ENCODE results near the gene DAB1. TPM values are rescaled to one million over a fixed set of nuclear protein-coding genes. Genes with fewer than 3 reads are reported as not detected.

The DAB1 gene
- total RNA-seq, 2 experiments from 2014 or later: 0.52 to 0.61 TPM

GRCh38 chr1:57046462-57046861 lies 377.4 kb downstream of the DAB1 start:
- Mint-ChIP-seq H3K36me3 (ENCODE audit: low read depth) (no peaks in the 10 kb centered on the region), H3K27me3 (peaks cover 11% of the 10 kb centered on the region)
- H3K9me3 ChIP-seq (ENCODE audit: control insufficient read depth in 1 of 2, insufficient read depth in 1 of 2, low read length in 2 of 2): no peaks in the 10 kb centered on the region

GRCh38 chr1:57041901-57042300 lies 382.0 kb downstream of the DAB1 start:
- H3K4me3 Mint-ChIP-seq: no peak overlapping the region
- no peak overlapping the region for H3K27ac Mint-ChIP-seq
- no peak for TF ChIP-seq CTCF (IDR thresholded peaks at IDR 0.05)
- peaks cover 9% of the 10 kb centered on the region for H3K27me3 Mint-ChIP-seq
- CTCF ChIA-PET: no interaction called here
- intact Hi-C loops (cut with DNase I, micrococcal nuclease): no loop called here
- ATAC-seq (ENCODE audit: poor library complexity): no peak
- Histone ChIP-seq H3K4me3 (ENCODE audit: low read length) (no peak overlapping the region), H3K36me3 (ENCODE audit: insufficient read depth, low read length) (no peaks in the 10 kb centered on the region), H3K27ac (ENCODE audit: low read depth in 1 of 2, low read length in 2 of 2) (no peak overlapping the region), H3K27me3 (ENCODE audit: control insufficient read depth in 1 of 2, insufficient read depth in 2 of 2, low read length in 2 of 2) (no peaks in the 10 kb centered on the region), H3K9me3 (ENCODE audit: control insufficient read depth in 1 of 2, insufficient read depth in 1 of 2, low read length in 2 of 2) (no peaks in the 10 kb centered on the region), H3K4me1 (ENCODE audit: insufficient read depth, low read length) (no peaks in the 10 kb centered on the region)
- H3K9me3 Mint-ChIP-seq: no peaks in the 10 kb centered on the region
- H3K4me1 Mint-ChIP-seq (ENCODE audit: low read depth): no peaks in the 10 kb centered on the region
- H3K36me3 Mint-ChIP-seq (ENCODE audit: low read depth): no peaks in the 10 kb centered on the region
- POLR2A ChIA-PET: no interaction called here
- DNase-seq: no peak

More at GRCh38 chr1:57046462-57046861, 377.4 kb downstream of the DAB1 start:
- no peak for ATAC-seq (ENCODE audit: poor library complexity)
- TF ChIP-seq CTCF (IDR thresholded peaks at IDR 0.05): no peak
- Histone ChIP-seq H3K36me3 (ENCODE audit: insufficient read depth, low read length) (no peaks in the 10 kb centered on the region), H3K27me3 (ENCODE audit: control insufficient read depth in 1 of 2, insufficient read depth in 2 of 2, low read length in 2 of 2) (no peaks in the 10 kb centered on the region), H3K27ac (ENCODE audit: low read depth in 1 of 2, low read length in 2 of 2) (no peak overlapping the region), H3K4me1 (ENCODE audit: insufficient read depth, low read length) (no peaks in the 10 kb centered on the region), H3K4me3 (ENCODE audit: low read length) (no peak overlapping the region)
- Mint-ChIP-seq H3K9me3 (no peaks in the 10 kb centered on the region), H3K27ac (no peak overlapping the region), H3K4me3 (no peak overlapping the region), H3K4me1 (ENCODE audit: low read depth) (no peaks in the 10 kb centered on the region)
- POLR2A ChIA-PET: no interaction called here
- intact Hi-C loops (cut with DNase I, micrococcal nuclease): no loop called here
- CTCF ChIA-PET: interaction anchor here (0.6 kb wide), 1 partner anchor 186 kb away, joined by 3 read pairs; no protein-coding TSS in a partner anchor
- no peak for DNase-seq

GRCh38 chr1:57040811-57041210 lies 383.0 kb downstream of the DAB1 start:
- POLR2A ChIA-PET: no interaction called here

More at GRCh38 chr1:57040811-57041210, 383.0 kb downstream of the DAB1 start:
- TF ChIP-seq CTCF (IDR thresholded peaks at IDR 0.05): no peak
- intact Hi-C loops (cut with DNase I, micrococcal nuclease): no loop called here
- Mint-ChIP-seq H3K27me3 (peaks cover 9% of the 10 kb centered on the region), H3K36me3 (ENCODE audit: low read depth) (no peaks in the 10 kb centered on the region), H3K27ac (no peak overlapping the region), H3K4me1 (ENCODE audit: low read depth) (no peaks in the 10 kb centered on the region), H3K9me3 (no peaks in the 10 kb centered on the region), H3K4me3 (no peak overlapping the region)
- no peaks in the 10 kb centered on the region for H3K9me3 ChIP-seq (ENCODE audit: control insufficient read depth in 1 of 2, insufficient read depth in 1 of 2, low read length in 2 of 2)
- ATAC-seq (ENCODE audit: poor library complexity) (no peak), DNase-seq (no peak)
- no peak overlapping the region for H3K4me3 ChIP-seq (ENCODE audit: low read length)
- H3K36me3 ChIP-seq (ENCODE audit: insufficient read depth, low read length): no peaks in the 10 kb centered on the region
- no peak overlapping the region for H3K27ac ChIP-seq (ENCODE audit: low read depth in 1 of 2, low read length in 2 of 2)
- no peaks in the 10 kb centered on the region for H3K27me3 ChIP-seq (ENCODE audit: control insufficient read depth in 1 of 2, insufficient read depth in 2 of 2, low read length in 2 of 2)
- CTCF ChIA-PET: no interaction called here
- no peaks in the 10 kb centered on the region for H3K4me1 ChIP-seq (ENCODE audit: insufficient read depth, low read length)

Measured in CD4-positive, alpha-beta T cell (primary cell).